SK-N-SH (cell line): ENCODE results near the gene PRMT3. TPM values are rescaled to one million over a fixed set of nuclear protein-coding genes. Genes with fewer than 3 reads are reported as not detected.

Source experiments
- CTCF ChIA-PET: fragments of 300-600, 350-600 bp; formaldehyde crosslinking; extraction: SDS; loops from one replicate; lab custom pipeline; 2021; lab: Yijun Ruan, JAX
- POLR2A ChIA-PET: fragments of 350-600 bp; sonication (Branson Sonifier 250); formaldehyde crosslinking; extraction: SDS; loops from one replicate; lab custom pipeline; 2020; ENCODE audit warnings: antibody characterized with exemption, inconsistent platforms; lab: Yijun Ruan, JAX
- DNase-seq: peaks from one replicate; pipeline ENCODE4 v3.0.0; 2012
- H2AFZ ChIP-seq: fragments of 200-600 bp; sonication (generic); 2 replicates; pipeline ENCODE4 v1.8.1; 2016; ENCODE audit warnings: antibody characterized with exemption, mild to moderate bottlenecking, low read depth
- H3F3A ChIP-seq: fragments of 200-600 bp; sonication (generic); replicated peaks from 2 replicates; pipeline ENCODE3; 2016; ENCODE audit warnings: antibody characterized with exemption, mild to moderate bottlenecking; ENCODE audit not compliant: insufficient read depth
- H3K27ac ChIP-seq, 2 experiments: fragments of 200-500 bp in 1 of 2; fragments of 200-600 bp in 1 of 2; sonication (Bioruptor generic) in 1 of 2; sonication (generic), shearing (Covaris generic) in 1 of 2; 2 replicates each; pipeline versions ENCODE4 v1.5.1 to v1.6.1; 2014 to 2016; ENCODE audit warnings: low read depth in 2 of 2, inconsistent platforms in 1 of 2, low read length in 1 of 2, mild to moderate bottlenecking in 1 of 2, mixed read lengths in 1 of 2
- H3K27me3 ChIP-seq: fragments of 200-600 bp; sonication (generic), shearing (Covaris generic); 2 replicates; pipeline ENCODE4 v1.6.1; 2016; ENCODE audit warnings: mixed run types; ENCODE audit not compliant: insufficient read depth
- H3K36me3 ChIP-seq, 2 experiments: fragments of 200-500 bp in 1 of 2; fragments of 200-600 bp in 1 of 2; sonication (Bioruptor generic) in 1 of 2; sonication (generic) in 1 of 2; replicated peaks in 1 of 2; 2 replicates each; pipeline versions ENCODE3 to v1.5.1; 2014 to 2016; ENCODE audit warnings: low read length in 1 of 2, mild to moderate bottlenecking in 1 of 2; ENCODE audit not compliant: insufficient read depth in 2 of 2, control insufficient read depth in 1 of 2
- H3K4me1 ChIP-seq, 2 experiments: fragments of 200-500 bp in 1 of 2; fragments of 200-600 bp in 1 of 2; sonication (Bioruptor generic) in 1 of 2; sonication (generic), shearing (Covaris generic) in 1 of 2; 2 replicates each; pipeline versions ENCODE4 v1.5.1 to v1.6.1; 2014 to 2016; ENCODE audit warnings: low read depth in 1 of 2, low read length in 1 of 2, mixed run types in 1 of 2; ENCODE audit not compliant: insufficient read depth in 2 of 2, control insufficient read depth in 1 of 2
- H3K4me2 ChIP-seq: fragments of 200-600 bp; sonication (generic), shearing (Covaris generic); 2 replicates; pipeline ENCODE4 v1.6.1; 2017; ENCODE audit warnings: mixed run types
- H3K4me3 ChIP-seq, 2 experiments: fragments of 200-500 bp in 1 of 2; fragments of 200-600 bp in 1 of 2; sonication (Bioruptor generic) in 1 of 2; sonication (generic), shearing (Covaris generic) in 1 of 2; 2 replicates each; pipeline versions ENCODE4 v1.5.1 to v1.8.1; 2014 to 2016; ENCODE audit warnings: low read depth in 2 of 2, inconsistent platforms in 1 of 2, low read length in 1 of 2, mild to moderate bottlenecking in 1 of 2, mixed read lengths in 1 of 2, moderate library complexity in 1 of 2
- H3K79me2 ChIP-seq: fragments of 200-600 bp; sonication (generic); 2 replicates; pipeline ENCODE4 v1.8.1; 2017; ENCODE audit warnings: mild to moderate bottlenecking; ENCODE audit not compliant: insufficient read depth
- H3K9ac ChIP-seq: fragments of 200-600 bp; sonication (generic); 2 replicates; pipeline ENCODE4 v1.6.1; 2017; ENCODE audit warnings: mixed run types
- H3K9me2 ChIP-seq: fragments of 200-600 bp; sonication (generic); 2 replicates; pipeline ENCODE4 v1.6.1; 2017; ENCODE audit warnings: mixed run types
- H3K9me3 ChIP-seq: fragments of 200-600 bp; sonication (generic); 2 replicates; pipeline ENCODE4 v1.6.1; 2017; ENCODE audit warnings: mixed run types, mild to moderate bottlenecking, moderate library complexity
- H4K20me1 ChIP-seq: fragments of 200-600 bp; sonication (generic); 2 replicates; pipeline ENCODE4 v1.6.1; 2017; ENCODE audit warnings: mild to moderate bottlenecking, mixed run types; ENCODE audit not compliant: insufficient read depth
- CHD2 ChIP-seq: fragments of 150-350 bp; IDR thresholded peaks from 2 replicates; pipeline ENCODE4 v1.6.1; 2018; ENCODE audit warnings: low read length; ENCODE audit not compliant: partially characterized antibody
- FOXM1 ChIP-seq: IDR thresholded peaks from 2 replicates; pipeline ENCODE4 v1.4.0; 2012; ENCODE audit warnings: low read depth, mild to moderate bottlenecking
- RAD21 ChIP-seq: IDR thresholded peaks from 2 replicates; pipeline ENCODE4 v1.6.1; 2012; ENCODE audit warnings: mild to moderate bottlenecking, low read length
- RCOR1 ChIP-seq: fragments of 150-350 bp; IDR thresholded peaks from 2 replicates; pipeline ENCODE4 v1.6.1; 2017; ENCODE audit warnings: antibody characterized with exemption, low read length
- REST ChIP-seq: IDR thresholded peaks from 2 replicates; pipeline ENCODE4 v1.6.1; 2012; ENCODE audit warnings: mild to moderate bottlenecking, low read depth, low read length, moderate library complexity
- TCF12 ChIP-seq: IDR thresholded peaks from 2 replicates; pipeline ENCODE4 v1.4.0; 2012
- WGBS: methylation state at CpG from one replicate; pipeline ENCODE4 v1.1.6; 2017; ENCODE audit warnings: low lambda C conversion rate; 5-methylcytosine and 5-hydroxymethylcytosine counted together
- polyA plus RNA-seq, 3 experiments: library from polyadenylated mRNA; depleted of rRNA; stranded (reverse); fragments of >200 nt; gene quantifications; 2 replicates each; pipeline ENCODE4 v1.2.3, GENCODE V29; 2012
- TF ChIP-seq, protein P1 (sequence below): fragments of 200-600 bp; sonication (generic); IDR thresholded peaks from 2 replicates; pipeline ENCODE4 v1.6.1; 2017; ENCODE audit warnings: antibody characterized with exemption, mild to moderate bottlenecking, moderate library complexity
- TF ChIP-seq, protein P2 (sequence below): fragments of 150-350 bp; IDR thresholded peaks from 2 replicates; pipeline ENCODE4 v1.6.1; 2016; ENCODE audit warnings: mild to moderate bottlenecking, low read depth, low read length

Gene PRMT3
- polyA plus RNA-seq, 1 of the 3 experiments (the other 2 are of a cell fraction), result 10.8 TPM

DNA sequence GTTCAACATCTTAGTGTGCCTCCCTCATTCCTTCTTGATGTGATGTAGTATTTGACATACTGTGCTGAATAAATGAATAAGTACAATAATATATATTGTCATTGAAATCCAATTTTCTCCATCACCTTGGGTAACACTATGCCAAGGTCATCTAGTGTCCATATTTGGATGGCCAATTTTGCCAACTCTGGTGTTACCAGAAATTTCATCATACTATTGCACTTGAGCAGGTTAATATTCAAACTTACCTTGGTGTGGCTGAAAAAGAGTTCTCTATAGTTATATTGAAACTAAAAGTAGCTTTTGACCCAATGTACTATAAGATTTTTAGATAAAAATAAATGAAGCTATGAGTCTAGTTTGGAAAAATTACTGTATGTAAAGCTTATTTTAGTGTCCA lies 113.7 kb downstream of the PRMT3 start (continued):
- TF ChIP-seq, protein P1, sequence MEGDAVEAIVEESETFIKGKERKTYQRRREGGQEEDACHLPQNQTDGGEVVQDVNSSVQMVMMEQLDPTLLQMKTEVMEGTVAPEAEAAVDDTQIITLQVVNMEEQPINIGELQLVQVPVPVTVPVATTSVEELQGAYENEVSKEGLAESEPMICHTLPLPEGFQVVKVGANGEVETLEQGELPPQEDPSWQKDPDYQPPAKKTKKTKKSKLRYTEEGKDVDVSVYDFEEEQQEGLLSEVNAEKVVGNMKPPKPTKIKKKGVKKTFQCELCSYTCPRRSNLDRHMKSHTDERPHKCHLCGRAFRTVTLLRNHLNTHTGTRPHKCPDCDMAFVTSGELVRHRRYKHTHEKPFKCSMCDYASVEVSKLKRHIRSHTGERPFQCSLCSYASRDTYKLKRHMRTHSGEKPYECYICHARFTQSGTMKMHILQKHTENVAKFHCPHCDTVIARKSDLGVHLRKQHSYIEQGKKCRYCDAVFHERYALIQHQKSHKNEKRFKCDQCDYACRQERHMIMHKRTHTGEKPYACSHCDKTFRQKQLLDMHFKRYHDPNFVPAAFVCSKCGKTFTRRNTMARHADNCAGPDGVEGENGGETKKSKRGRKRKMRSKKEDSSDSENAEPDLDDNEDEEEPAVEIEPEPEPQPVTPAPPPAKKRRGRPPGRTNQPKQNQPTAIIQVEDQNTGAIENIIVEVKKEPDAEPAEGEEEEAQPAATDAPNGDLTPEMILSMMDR, result no peak
- TF ChIP-seq RAD21 (no peak), RCOR1 (no peak), FOXM1 (no peak), REST (no peak)

GRCh38 chr11:20501971-20502370 lies 114.5 kb downstream of the PRMT3 start:
- no peaks in the 10 kb centered on the region for H3K27me3 ChIP-seq
- H3K9ac ChIP-seq, result no peak overlapping the region
- H4K20me1 ChIP-seq, result no peaks in the 10 kb centered on the region
- H3K27ac ChIP-seq, result no peak overlapping the region
- H3K79me2 ChIP-seq, result no peaks in the 10 kb centered on the region
- peaks cover 4% of the 10 kb centered on the region for H3F3A ChIP-seq
- no peak overlapping the region for H2AFZ ChIP-seq
- no peak overlapping the region for H3K4me3 ChIP-seq
- peaks cover 2 to 6% of the 10 kb centered on the region in 2 experiments for H3K36me3 ChIP-seq
- WGBS, result 89% methylated on average over 4 of the region's 4 CpGs
- ChIA-PET CTCF (interaction anchor here (1.2 to 1.4 kb wide), 2 partner anchors 23 to 308 kb away, joined by 3 read pairs; no protein-coding TSS in a partner anchor), POLR2A (no interaction called here)
- no peaks in the 10 kb centered on the region for H3K9me2 ChIP-seq
- H3K9me3 ChIP-seq, result no peaks in the 10 kb centered on the region
- no peaks in the 10 kb centered on the region; a peak in 2 of 4 replicates for H3K4me1 ChIP-seq
- TF ChIP-seq CHD2 (no peak), TCF12 (no peak), FOXM1 (no peak)
- TF ChIP-seq, protein P1, result no peak
- TF ChIP-seq, protein P2, sequence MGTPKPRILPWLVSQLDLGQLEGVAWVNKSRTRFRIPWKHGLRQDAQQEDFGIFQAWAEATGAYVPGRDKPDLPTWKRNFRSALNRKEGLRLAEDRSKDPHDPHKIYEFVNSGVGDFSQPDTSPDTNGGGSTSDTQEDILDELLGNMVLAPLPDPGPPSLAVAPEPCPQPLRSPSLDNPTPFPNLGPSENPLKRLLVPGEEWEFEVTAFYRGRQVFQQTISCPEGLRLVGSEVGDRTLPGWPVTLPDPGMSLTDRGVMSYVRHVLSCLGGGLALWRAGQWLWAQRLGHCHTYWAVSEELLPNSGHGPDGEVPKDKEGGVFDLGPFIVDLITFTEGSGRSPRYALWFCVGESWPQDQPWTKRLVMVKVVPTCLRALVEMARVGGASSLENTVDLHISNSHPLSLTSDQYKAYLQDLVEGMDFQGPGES, result no peak
- DNase-seq, result no peak
- H3K4me2 ChIP-seq, result no peak overlapping the region
